Measurements from ENCODE around the gene AHI1. TPM values are rescaled to one million over a fixed set of nuclear protein-coding genes. Genes with fewer than 3 reads are reported as not detected.

The AHI1 gene
- total and polyA plus RNA-seq, 10 of the 15 experiments (the other 5 are each of a cell fraction or from before 2014, with no cell fraction given): 3.2 to 9.5 (median 4.6) TPM

DNA sequence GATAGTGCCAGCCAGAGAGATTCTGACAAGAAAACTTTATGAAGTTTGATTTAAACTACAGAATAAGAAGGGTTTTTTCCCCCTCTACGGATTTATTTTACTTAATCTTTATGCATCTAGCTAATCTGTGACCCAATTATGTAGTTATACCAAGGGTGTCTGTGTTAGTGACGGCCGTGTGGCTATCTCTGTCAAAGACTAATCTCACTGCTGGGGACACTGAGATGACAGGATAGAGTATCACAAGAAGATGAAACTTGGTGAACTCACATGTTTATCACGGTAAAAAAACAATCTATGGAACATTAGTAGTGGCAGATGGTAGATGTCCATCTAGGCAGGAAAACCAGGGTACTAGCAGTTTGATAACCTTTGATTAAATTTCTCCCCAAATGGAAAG is 149.7 kb downstream of the AHI1 start:
- Histone ChIP-seq H3K79me2 (ENCODE audit: control insufficient read depth, insufficient read depth, low read length) (no peaks in the 10 kb centered on the region), H4K20me1 (ENCODE audit: control insufficient read depth, insufficient read depth) (no peaks in the 10 kb centered on the region), H3K27me3 (replicated peaks in 1 of 2; ENCODE audit: control insufficient read depth in 2 of 2, insufficient read depth in 2 of 2, low read length in 1 of 2) (no peaks in the 10 kb centered on the region), H3K36me3 (ENCODE audit: control insufficient read depth in 2 of 2, insufficient read depth in 2 of 2, low read length in 1 of 2) (no peaks in the 10 kb centered on the region), H3K9ac (ENCODE audit: control insufficient read depth, insufficient read depth, low read length) (no peak overlapping the region), H2AFZ (ENCODE audit: control insufficient read depth, low read depth, low read length) (no peak overlapping the region), H3K27ac (ENCODE audit: control insufficient read depth, insufficient read depth) (no peak overlapping the region), H3K4me2 (ENCODE audit: control insufficient read depth, insufficient read depth) (no peak overlapping the region), H3K4me3 (no peak overlapping the region), H3K9me3 (replicated peaks; ENCODE audit: control insufficient read depth, insufficient read depth, low read length) (no peaks in the 10 kb centered on the region), H3K4me1 (ENCODE audit: control insufficient read depth, insufficient read depth, low read length) (no peaks in the 10 kb centered on the region)
- 98% methylated on average over 4 of the region's 4 CpGs for WGBS (ENCODE audit: insufficient coverage, insufficient replicate concordance, low lambda C conversion rate, missing lambda C conversion rate)
- ChIA-PET POLR2A (no interaction called here), SMC1A (ENCODE audit: uncharacterized antibody, unreplicated experiment) (interaction anchor here (0.6 to 3.7 kb wide), 4 partner anchors 12 to 53 kb away, joined by 3 to 14 read pairs (median 4); no protein-coding TSS in a partner anchor), RAD21 (ENCODE audit: unreplicated experiment) (no interaction called here), CTCF (no interaction called here)
- DNase-seq (ENCODE audit: low read depth, low spot score): no peak
- in situ Hi-C loops (cut with MboI): no loop called here
- intact Hi-C loops (cut with micrococcal nuclease; ENCODE audit: unreplicated experiment): no loop called here
- ATAC-seq: no peak
- no peak for FAIRE-seq
- BruUV-seq (replicated peaks): no TSS peak
- TF ChIP-seq, protein P1, sequence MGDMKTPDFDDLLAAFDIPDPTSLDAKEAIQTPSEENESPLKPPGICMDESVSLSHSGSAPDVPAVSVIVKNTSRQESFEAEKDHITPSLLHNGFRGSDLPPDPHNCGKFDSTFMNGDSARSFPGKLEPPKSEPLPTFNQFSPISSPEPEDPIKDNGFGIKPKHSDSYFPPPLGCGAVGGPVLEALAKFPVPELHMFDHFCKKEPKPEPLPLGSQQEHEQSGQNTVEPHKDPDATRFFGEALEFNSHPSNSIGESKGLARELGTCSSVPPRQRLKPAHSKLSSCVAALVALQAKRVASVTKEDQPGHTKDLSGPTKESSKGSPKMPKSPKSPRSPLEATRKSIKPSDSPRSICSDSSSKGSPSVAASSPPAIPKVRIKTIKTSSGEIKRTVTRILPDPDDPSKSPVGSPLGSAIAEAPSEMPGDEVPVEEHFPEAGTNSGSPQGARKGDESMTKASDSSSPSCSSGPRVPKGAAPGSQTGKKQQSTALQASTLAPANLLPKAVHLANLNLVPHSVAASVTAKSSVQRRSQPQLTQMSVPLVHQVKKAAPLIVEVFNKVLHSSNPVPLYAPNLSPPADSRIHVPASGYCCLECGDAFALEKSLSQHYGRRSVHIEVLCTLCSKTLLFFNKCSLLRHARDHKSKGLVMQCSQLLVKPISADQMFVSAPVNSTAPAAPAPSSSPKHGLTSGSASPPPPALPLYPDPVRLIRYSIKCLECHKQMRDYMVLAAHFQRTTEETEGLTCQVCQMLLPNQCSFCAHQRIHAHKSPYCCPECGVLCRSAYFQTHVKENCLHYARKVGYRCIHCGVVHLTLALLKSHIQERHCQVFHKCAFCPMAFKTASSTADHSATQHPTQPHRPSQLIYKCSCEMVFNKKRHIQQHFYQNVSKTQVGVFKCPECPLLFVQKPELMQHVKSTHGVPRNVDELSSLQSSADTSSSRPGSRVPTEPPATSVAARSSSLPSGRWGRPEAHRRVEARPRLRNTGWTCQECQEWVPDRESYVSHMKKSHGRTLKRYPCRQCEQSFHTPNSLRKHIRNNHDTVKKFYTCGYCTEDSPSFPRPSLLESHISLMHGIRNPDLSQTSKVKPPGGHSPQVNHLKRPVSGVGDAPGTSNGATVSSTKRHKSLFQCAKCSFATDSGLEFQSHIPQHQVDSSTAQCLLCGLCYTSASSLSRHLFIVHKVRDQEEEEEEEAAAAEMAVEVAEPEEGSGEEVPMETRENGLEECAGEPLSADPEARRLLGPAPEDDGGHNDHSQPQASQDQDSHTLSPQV (IDR thresholded peaks at IDR 0.05): no peak
- no peak for TF ChIP-seq PML (IDR thresholded peaks at IDR 0.05; ENCODE audit: low read length)
- TF ChIP-seq, protein P2, sequence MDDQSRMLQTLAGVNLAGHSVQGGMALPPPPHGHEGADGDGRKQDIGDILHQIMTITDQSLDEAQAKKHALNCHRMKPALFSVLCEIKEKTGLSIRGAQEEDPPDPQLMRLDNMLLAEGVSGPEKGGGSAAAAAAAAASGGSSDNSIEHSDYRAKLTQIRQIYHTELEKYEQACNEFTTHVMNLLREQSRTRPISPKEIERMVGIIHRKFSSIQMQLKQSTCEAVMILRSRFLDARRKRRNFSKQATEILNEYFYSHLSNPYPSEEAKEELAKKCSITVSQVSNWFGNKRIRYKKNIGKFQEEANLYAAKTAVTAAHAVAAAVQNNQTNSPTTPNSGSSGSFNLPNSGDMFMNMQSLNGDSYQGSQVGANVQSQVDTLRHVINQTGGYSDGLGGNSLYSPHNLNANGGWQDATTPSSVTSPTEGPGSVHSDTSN (IDR thresholded peaks at IDR 0.05; ENCODE audit: insufficient replicate concordance, low read depth, low read length): no peak
- TF ChIP-seq MTA3 (IDR thresholded peaks at IDR 0.05; ENCODE audit: borderline replicate concordance, low read length): no peak
- TF ChIP-seq, protein P3, sequence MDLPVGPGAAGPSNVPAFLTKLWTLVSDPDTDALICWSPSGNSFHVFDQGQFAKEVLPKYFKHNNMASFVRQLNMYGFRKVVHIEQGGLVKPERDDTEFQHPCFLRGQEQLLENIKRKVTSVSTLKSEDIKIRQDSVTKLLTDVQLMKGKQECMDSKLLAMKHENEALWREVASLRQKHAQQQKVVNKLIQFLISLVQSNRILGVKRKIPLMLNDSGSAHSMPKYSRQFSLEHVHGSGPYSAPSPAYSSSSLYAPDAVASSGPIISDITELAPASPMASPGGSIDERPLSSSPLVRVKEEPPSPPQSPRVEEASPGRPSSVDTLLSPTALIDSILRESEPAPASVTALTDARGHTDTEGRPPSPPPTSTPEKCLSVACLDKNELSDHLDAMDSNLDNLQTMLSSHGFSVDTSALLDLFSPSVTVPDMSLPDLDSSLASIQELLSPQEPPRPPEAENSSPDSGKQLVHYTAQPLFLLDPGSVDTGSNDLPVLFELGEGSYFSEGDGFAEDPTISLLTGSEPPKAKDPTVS (IDR thresholded peaks at IDR 0.05; ENCODE audit: low read depth, low read length): no peak
- no peak for TF ChIP-seq RAD51 (IDR thresholded peaks at IDR 0.05)
- TF ChIP-seq, protein P4, sequence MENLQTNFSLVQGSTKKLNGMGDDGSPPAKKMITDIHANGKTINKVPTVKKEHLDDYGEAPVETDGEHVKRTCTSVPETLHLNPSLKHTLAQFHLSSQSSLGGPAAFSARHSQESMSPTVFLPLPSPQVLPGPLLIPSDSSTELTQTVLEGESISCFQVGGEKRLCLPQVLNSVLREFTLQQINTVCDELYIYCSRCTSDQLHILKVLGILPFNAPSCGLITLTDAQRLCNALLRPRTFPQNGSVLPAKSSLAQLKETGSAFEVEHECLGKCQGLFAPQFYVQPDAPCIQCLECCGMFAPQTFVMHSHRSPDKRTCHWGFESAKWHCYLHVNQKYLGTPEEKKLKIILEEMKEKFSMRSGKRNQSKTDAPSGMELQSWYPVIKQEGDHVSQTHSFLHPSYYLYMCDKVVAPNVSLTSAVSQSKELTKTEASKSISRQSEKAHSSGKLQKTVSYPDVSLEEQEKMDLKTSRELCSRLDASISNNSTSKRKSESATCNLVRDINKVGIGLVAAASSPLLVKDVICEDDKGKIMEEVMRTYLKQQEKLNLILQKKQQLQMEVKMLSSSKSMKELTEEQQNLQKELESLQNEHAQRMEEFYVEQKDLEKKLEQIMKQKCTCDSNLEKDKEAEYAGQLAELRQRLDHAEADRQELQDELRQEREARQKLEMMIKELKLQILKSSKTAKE (IDR thresholded peaks at IDR 0.05; ENCODE audit: low read depth, poor library complexity, severe bottlenecking): no peak
- TF ChIP-seq NR2C1 (IDR thresholded peaks at IDR 0.05): no peak
- no peak for TF ChIP-seq HCFC1 (IDR thresholded peaks at IDR 0.05; ENCODE audit: low read length)
- TF ChIP-seq IKZF1 (conservative IDR thresholded peaks at IDR 0.05): no peak

Measured in GM12878 (cell line).